Measurements from ENCODE around the gene SAP25.
"Not testable (repeated sequence)": the region's sequence is repeated elsewhere in the genome, so short reads cannot be mapped to it uniquely, and the experiment has no call there.

SAP25 gene

DNA sequence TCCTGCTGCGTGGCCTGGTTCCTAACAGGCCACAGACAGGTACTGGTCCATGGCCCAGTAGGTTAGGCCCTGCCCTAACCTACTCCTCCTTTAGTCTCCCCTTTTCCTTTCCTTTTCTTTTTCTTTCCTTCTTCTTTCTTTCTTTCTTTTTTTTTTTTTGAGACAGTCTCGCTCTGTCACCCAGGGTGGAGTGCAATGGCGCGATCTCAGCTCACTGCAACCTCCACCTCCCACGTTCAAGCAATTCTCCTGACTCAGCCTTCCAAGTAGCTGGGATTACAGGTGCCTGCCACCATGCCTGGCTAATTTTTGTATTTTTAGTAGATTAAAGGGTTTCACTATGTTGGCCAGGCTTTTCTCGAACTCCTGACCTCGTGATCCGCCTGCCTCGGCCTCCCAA lies 37.7 kb downstream of the SAP25 start:
- not testable (repeated sequence) for DNase-seq (ENCODE audit: low spot score)

DNA sequence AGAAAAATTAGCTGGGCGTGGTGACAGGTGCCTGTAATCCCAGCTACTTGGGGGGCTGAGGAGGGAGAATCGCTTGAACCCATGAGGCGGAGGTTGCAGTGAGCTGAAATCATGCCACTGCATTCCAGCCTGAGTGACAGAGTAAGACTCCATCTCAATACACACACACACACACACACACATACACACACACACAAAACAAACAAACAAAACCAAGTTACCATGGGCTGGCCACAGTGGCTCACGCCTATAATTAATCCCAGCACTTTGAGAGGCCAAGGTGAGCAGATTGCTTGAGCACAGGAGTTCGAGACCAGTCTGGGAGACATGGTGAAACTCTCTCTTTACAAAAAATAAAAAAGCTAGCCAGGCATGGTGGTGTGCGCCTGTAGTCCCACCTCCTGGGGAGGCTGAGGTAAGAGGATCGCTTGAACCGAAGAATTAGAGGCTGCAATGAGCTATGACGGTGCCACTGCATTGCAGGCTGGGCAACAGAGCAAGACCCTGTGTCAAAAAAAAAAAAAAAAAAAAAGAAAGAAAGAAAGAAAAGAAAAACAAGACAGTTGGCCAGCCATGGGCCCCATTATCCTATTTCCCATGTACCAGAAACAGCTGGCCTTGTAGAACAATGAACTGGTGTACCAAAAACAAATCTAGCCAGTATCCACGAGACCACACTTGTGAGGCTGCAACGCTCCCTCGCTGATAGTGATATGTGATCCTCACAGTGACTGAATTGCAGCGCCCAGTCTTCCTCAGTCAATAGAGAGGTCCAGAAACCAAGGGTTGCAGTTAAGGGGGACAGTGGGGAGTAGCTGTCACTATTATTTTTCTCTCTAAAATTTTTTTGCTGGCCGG lies 41.3 kb downstream of the SAP25 start:
- no peak for DNase-seq (ENCODE audit: low spot score)

DNA sequence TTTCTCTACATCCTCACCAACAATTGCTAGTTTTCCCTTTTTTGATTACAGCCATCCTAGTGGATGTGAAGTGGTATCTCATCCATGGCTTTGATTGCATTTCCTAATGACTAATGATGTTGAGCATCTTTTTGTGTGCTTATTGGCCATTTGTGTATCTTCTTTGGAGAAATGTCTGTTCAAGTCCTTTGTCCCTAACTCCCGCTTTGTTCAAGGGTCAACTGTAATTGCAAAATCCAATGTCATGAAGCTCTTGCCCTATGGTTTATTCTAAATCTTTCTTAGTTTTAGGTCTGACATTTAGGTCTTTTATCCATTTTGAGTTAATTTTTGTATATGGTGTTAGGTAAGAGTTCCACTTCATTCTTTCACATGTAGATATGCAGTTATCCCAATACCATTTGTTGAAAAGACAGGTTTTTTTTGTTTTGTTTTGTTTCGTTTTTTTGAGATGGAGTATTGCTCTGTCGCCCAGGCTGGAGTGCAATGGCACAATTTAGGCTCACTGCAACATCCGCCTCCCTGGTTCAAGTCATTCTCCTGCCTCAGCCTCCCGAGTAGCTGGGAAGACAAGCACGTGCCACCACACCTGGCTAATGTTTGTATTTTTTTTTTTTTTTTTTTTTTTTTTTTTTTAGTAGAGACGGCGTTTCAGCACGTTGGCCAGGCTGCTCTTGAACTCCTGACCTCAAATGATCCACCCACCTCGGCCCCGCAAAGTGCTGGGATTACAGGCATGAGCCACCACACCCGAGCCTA lies 45.4 kb downstream of the SAP25 start:
- DNase-seq (ENCODE audit: low spot score): not testable (repeated sequence)

DNA sequence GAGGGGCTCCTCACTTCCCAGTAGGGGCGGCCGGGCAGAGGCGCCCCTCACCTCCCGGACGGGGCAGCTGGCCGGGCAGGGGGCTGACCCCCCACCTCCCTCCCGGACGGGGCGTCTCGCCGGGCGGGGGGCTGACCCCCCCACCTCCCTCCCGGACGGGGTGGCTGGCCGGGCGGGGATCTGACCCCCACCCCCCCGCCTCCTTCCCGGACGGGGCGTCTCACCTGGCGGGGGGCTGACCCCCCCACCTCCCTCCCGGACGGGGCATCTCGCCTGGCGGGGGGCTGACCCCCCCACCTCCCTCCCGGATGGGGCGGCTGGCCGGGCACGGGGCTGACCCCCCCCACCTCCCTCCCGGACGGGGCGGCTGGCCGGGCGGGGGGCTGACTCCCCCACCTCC lies 50.5 kb downstream of the SAP25 start:
- not testable (repeated sequence) for DNase-seq (ENCODE audit: low spot score)
